Hematopoietic multipotent progenitor cell treated with erythropoietin and hydrocortisone succinate and interleukin-3 and kit ligand, for 4 days (in vitro differentiated cells): Measurements from ENCODE around the gene HS6ST3.
A peak's percentile ranks its signal among the peaks of the same experiment; 100 is the strongest.
"Not testable (repeated sequence)": the region's sequence is repeated elsewhere in the genome, so short reads cannot be mapped to it uniquely, and the experiment has no call there.

Source experiments
- DNase-seq: peaks from one replicate; pipeline ENCODE4 v3.0.0-alpha.2; 2015

HS6ST3 gene

GRCh38 chr13:96093296-96094006 is 3.5 kb downstream of the HS6ST3 start:
- no peak for DNase-seq

GRCh38 chr13:96100457-96101220 is 10.7 kb downstream of the HS6ST3 start:
- no peak for DNase-seq

- no peak for DNase-seq
Observed at GRCh38 chr13:96104516-96104915, 14.6 kb downstream of the HS6ST3 start.

GRCh38 chr13:96108072-96108471 is 18.2 kb downstream of the HS6ST3 start:
- DNase-seq: not testable (repeated sequence)

GRCh38 chr13:96109125-96109524 is 19.2 kb downstream of the HS6ST3 start:
- no peak for DNase-seq

- no peak for DNase-seq
Observed at GRCh38 chr13:96112936-96113335, 23.0 kb downstream of the HS6ST3 start.

- DNase-seq: not testable (repeated sequence)
Observed at GRCh38 chr13:96115368-96115767, 25.5 kb downstream of the HS6ST3 start.

GRCh38 chr13:96119921-96120320 is 30.0 kb downstream of the HS6ST3 start:
- no peak for DNase-seq

GRCh38 chr13:96130818-96131340 is 41.0 kb downstream of the HS6ST3 start:
- no peak for DNase-seq

GRCh38 chr13:96141032-96141431 is 51.1 kb downstream of the HS6ST3 start:
- peak; percentile 31 for DNase-seq

GRCh38 chr13:96159725-96160124 is 69.8 kb downstream of the HS6ST3 start:
- DNase-seq: no peak

GRCh38 chr13:96161141-96161540 is 71.2 kb downstream of the HS6ST3 start:
- DNase-seq: no peak

GRCh38 chr13:96165840-96166239 is 75.9 kb downstream of the HS6ST3 start:
- no peak for DNase-seq

GRCh38 chr13:96172066-96172465 is 82.2 kb downstream of the HS6ST3 start:
- peak; percentile 2 for DNase-seq

- DNase-seq: no peak
Observed at GRCh38 chr13:96178759-96179158, 88.9 kb downstream of the HS6ST3 start.

- no peak for DNase-seq
Observed at GRCh38 chr13:96179309-96179708, 89.4 kb downstream of the HS6ST3 start.

- DNase-seq: no peak
Observed at GRCh38 chr13:96181911-96182310, 92.0 kb downstream of the HS6ST3 start.

- no peak for DNase-seq
Observed at GRCh38 chr13:96185818-96186217, 95.9 kb downstream of the HS6ST3 start.

GRCh38 chr13:96191367-96191766 is 101.5 kb downstream of the HS6ST3 start:
- no peak for DNase-seq

GRCh38 chr13:96193728-96194310 is 103.9 kb downstream of the HS6ST3 start:
- DNase-seq: no peak

GRCh38 chr13:96198038-96198437 is 108.1 kb downstream of the HS6ST3 start:
- DNase-seq: no peak

GRCh38 chr13:96199315-96199714 is 109.4 kb downstream of the HS6ST3 start:
- DNase-seq: no peak

- no peak for DNase-seq
Observed at GRCh38 chr13:96200810-96201209, 110.9 kb downstream of the HS6ST3 start.

GRCh38 chr13:96202315-96202714 is 112.4 kb downstream of the HS6ST3 start:
- DNase-seq: no peak
